ENCODE results near the gene ACER1.

ACER1 gene

GRCh38 chr19:6270076-6270745, 63.2 kb downstream of the ACER1 start:
- TF ChIP-seq CTCF (IDR thresholded peaks at IDR 0.05; ENCODE audit: low read depth, low read length), result no peak
- H3K4me3 ChIP-seq (ENCODE audit: low read depth, low read length), result no peak overlapping the region
- no peak for DNase-seq
- H3K9me3 ChIP-seq, result no peaks in the 10 kb centered on the region
- peaks cover 33% of the 10 kb centered on the region for H3K4me1 ChIP-seq
- no peaks in the 10 kb centered on the region for H3K27me3 ChIP-seq
- peaks cover 50% of the 10 kb centered on the region for H3K36me3 ChIP-seq

DNA sequence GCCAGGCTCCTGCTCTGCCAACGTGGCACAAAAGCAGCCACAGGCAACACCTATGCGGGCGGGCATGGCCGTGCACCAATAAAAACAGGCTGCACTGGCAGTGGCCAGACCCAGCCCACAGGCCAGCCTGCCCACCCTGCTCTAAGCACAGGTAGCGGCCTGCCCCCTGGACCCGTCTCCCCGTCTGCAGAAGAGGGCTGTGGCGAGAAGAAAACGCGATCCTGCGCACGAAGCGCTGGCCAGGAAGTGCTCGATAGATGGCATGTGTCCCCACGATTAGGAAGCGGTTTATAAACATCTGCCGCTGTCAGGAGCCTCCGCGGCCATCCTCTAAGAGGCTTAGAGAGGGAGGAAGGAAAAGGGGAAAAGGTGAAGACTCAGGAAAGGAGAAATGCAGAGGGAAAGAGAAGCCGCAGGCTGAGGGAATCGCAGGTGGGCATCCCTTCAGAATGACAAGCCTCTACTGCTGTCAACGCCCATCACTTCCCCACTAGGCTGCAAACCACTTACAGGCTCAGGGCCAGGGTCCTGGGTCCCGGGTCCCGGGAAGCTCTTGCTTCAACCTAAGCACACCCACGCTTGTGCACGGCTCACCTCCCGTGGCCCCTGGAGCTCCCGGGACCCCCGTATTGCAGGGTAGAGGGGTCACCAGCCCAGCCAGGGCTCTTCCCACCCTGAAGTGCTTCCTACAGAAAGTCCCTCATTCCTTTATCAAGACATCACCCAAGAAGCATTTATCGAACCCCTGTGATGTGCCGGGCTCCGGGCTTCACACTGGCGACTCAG, 64.1 kb downstream of the ACER1 start:
- peaks cover 53% of the 10 kb centered on the region for H3K36me3 ChIP-seq
- no peak for TF ChIP-seq CTCF (IDR thresholded peaks at IDR 0.05; ENCODE audit: low read depth, low read length)
- no peaks in the 10 kb centered on the region for H3K27me3 ChIP-seq

GRCh38 chr19:6268382-6268771, 65.0 kb downstream of the ACER1 start:
- peaks cover 57% of the 10 kb centered on the region for H3K36me3 ChIP-seq
- no peaks in the 10 kb centered on the region for H3K9me3 ChIP-seq
- H3K4me3 ChIP-seq (ENCODE audit: low read depth, low read length), result no peak overlapping the region
- no peaks in the 10 kb centered on the region for H3K27me3 ChIP-seq
- no peak for DNase-seq
- TF ChIP-seq CTCF (IDR thresholded peaks at IDR 0.05; ENCODE audit: low read depth, low read length), result no peak
- H3K4me1 ChIP-seq, result peaks cover 16% of the 10 kb centered on the region

More for the DNA sequence above, 64.1 kb downstream of the ACER1 start:
- no peak for DNase-seq
- H3K4me3 ChIP-seq (ENCODE audit: low read depth, low read length), result no peak overlapping the region
- no peaks in the 10 kb centered on the region for H3K9me3 ChIP-seq
- H3K4me1 ChIP-seq, result peaks cover 25% of the 10 kb centered on the region

- H3K4me3 ChIP-seq (ENCODE audit: low read depth, low read length), result no peak overlapping the region
- H3K4me1 ChIP-seq, result peaks cover 13% of the 10 kb centered on the region
- no peaks in the 10 kb centered on the region for H3K9me3 ChIP-seq
- TF ChIP-seq CTCF (IDR thresholded peaks at IDR 0.05; ENCODE audit: low read depth, low read length), result no peak
- DNase-seq, result no peak
- H3K36me3 ChIP-seq, result peaks cover 62% of the 10 kb centered on the region
- no peaks in the 10 kb centered on the region for H3K27me3 ChIP-seq
Observed at GRCh38 chr19:6267552-6268381, 65.6 kb downstream of the ACER1 start.

- Histone ChIP-seq H3K4me1 (no peaks in the 10 kb centered on the region), H3K36me3 (peaks cover 80% of the 10 kb centered on the region), H3K9me3 (no peaks in the 10 kb centered on the region), H3K4me3 (ENCODE audit: low read depth, low read length) (no peak overlapping the region), H3K27me3 (no peaks in the 10 kb centered on the region)
- DNase-seq, result no peak
- no peak for TF ChIP-seq CTCF (IDR thresholded peaks at IDR 0.05; ENCODE audit: low read depth, low read length)
Observed at GRCh38 chr19:6264803-6265202, 68.6 kb downstream of the ACER1 start.
